Measurements from ENCODE around the gene SPCS3.

SPCS3 gene

GRCh38 chr4:176350671-176351070, 30.9 kb downstream of the SPCS3 start:
- TF ChIP-seq ZNF394 (tag by site-specific recombination; IDR thresholded peaks at IDR 0.05; ENCODE audit: borderline replicate concordance) (no peak), ZNF510 (tag by site-specific recombination; IDR thresholded peaks at IDR 0.05; ENCODE audit: insufficient replicate concordance) (no peak), ZNF670 (tag by site-specific recombination; IDR thresholded peaks at IDR 0.05; ENCODE audit: low read depth) (no peak), ZNF292 (tag by site-specific recombination; IDR thresholded peaks at IDR 0.05; ENCODE audit: borderline replicate concordance, low read depth) (no peak), ZFP3 (tag by site-specific recombination; IDR thresholded peaks at IDR 0.05; ENCODE audit: low read depth) (no peak), ZNF366 (tag by site-specific recombination; conservative IDR thresholded peaks at IDR 0.05) (no peak), ZNF239 (tag by site-specific recombination; IDR thresholded peaks at IDR 0.05) (no peak), ZNF571 (tag by site-specific recombination; IDR thresholded peaks at IDR 0.05) (no peak), ZNF169 (tag by site-specific recombination; IDR thresholded peaks at IDR 0.05) (no peak), ZNF214 (tag by site-specific recombination; IDR thresholded peaks at IDR 0.05; ENCODE audit: borderline replicate concordance) (no peak), ZSCAN4 (tag by site-specific recombination; IDR thresholded peaks at IDR 0.05) (no peak), MYNN (tag by site-specific recombination; IDR thresholded peaks at IDR 0.05; ENCODE audit: borderline replicate concordance) (no peak)
- no peaks in the 10 kb centered on the region for H3K36me3 ChIP-seq (ENCODE audit: control insufficient read depth in 2 of 2, insufficient read depth in 1 of 2, low read length in 2 of 2)
- POLR2A ChIA-PET, result no interaction called here
- CTCF ChIA-PET, result interaction anchor here (0.6 kb wide), 1 partner anchor 788 kb away, joined by 3 read pairs; no protein-coding TSS in a partner anchor
- no peaks in the 10 kb centered on the region for H3K9me3 ChIP-seq (ENCODE audit: control insufficient read depth, insufficient read depth, low read depth, low read length)
- no peak overlapping the region for H3K27ac ChIP-seq (ENCODE audit: extremely low read depth, low read depth, low read length)
- H3K4me1 ChIP-seq (ENCODE audit: control insufficient read depth, insufficient read depth, low read length), result no peaks in the 10 kb centered on the region
- H3K4me3 ChIP-seq (ENCODE audit: low read depth, low read length), result no peak overlapping the region

- Histone ChIP-seq H3K9me3 (ENCODE audit: control insufficient read depth, insufficient read depth, low read depth, low read length) (no peaks in the 10 kb centered on the region), H3K27ac (ENCODE audit: extremely low read depth, low read depth, low read length) (no peak overlapping the region), H3K4me1 (ENCODE audit: control insufficient read depth, insufficient read depth, low read length) (no peaks in the 10 kb centered on the region), H3K4me3 (ENCODE audit: low read depth, low read length) (no peak overlapping the region), H3K36me3 (ENCODE audit: control insufficient read depth in 2 of 2, insufficient read depth in 1 of 2, low read length in 2 of 2) (no peaks in the 10 kb centered on the region)
- TF ChIP-seq SETDB1 (IDR thresholded peaks at IDR 0.05; ENCODE audit: insufficient read length, low read length) (peak; percentile 91), ZNF501 (tag by site-specific recombination; IDR thresholded peaks at IDR 0.05) (no peak)
- POLR2A ChIA-PET, result no interaction called here
- CTCF ChIA-PET, result no interaction called here
Measured at GRCh38 chr4:176354884-176355283, 35.1 kb downstream of the SPCS3 start.

- no peaks in the 10 kb centered on the region for H3K9me3 ChIP-seq (ENCODE audit: control insufficient read depth, insufficient read depth, low read depth, low read length)
- H3K4me1 ChIP-seq (ENCODE audit: control insufficient read depth, insufficient read depth, low read length), result no peaks in the 10 kb centered on the region
- CTCF ChIA-PET, result interaction anchor here (0.6 kb wide), 1 partner anchor 489 kb away, joined by 6 read pairs; no protein-coding TSS in a partner anchor
- no peaks in the 10 kb centered on the region for H3K36me3 ChIP-seq (ENCODE audit: control insufficient read depth in 2 of 2, insufficient read depth in 1 of 2, low read length in 2 of 2)
- no peak for TF ChIP-seq ZNF114 (tag by site-specific recombination; IDR thresholded peaks at IDR 0.05)
- no peak for TF ChIP-seq ZFP41 (tag by site-specific recombination; IDR thresholded peaks at IDR 0.05; ENCODE audit: borderline replicate concordance)
- no peak for TF ChIP-seq ZNF654 (tag by site-specific recombination; IDR thresholded peaks at IDR 0.05; ENCODE audit: low read depth)
- TF ChIP-seq EGR2 (tag by site-specific recombination; IDR thresholded peaks at IDR 0.05; ENCODE audit: low read depth), result no peak
- no peak for TF ChIP-seq ZNF10 (tag by site-specific recombination; IDR thresholded peaks at IDR 0.05)
- no peak for TF ChIP-seq KLF8 (tag by site-specific recombination; IDR thresholded peaks at IDR 0.05)
- no peak for TF ChIP-seq ZNF585B (tag by site-specific recombination; IDR thresholded peaks at IDR 0.05)
- no peak for TF ChIP-seq ZBTB1 (tag by site-specific recombination; IDR thresholded peaks at IDR 0.05)
- no peak for TF ChIP-seq HIC1 (tag by site-specific recombination; IDR thresholded peaks at IDR 0.05)
- no peak for TF ChIP-seq ZNF544 (tag by site-specific recombination; IDR thresholded peaks at IDR 0.05)
- no peak for TF ChIP-seq SALL2 (tag by site-specific recombination; IDR thresholded peaks at IDR 0.05; ENCODE audit: borderline replicate concordance)
- no peak overlapping the region for H3K27ac ChIP-seq (ENCODE audit: extremely low read depth, low read depth, low read length)
- no peak overlapping the region for H3K4me3 ChIP-seq (ENCODE audit: low read depth, low read length)
- POLR2A ChIA-PET, result no interaction called here
Measured at GRCh38 chr4:176357359-176358082, 37.8 kb downstream of the SPCS3 start.
